Measurements from ENCODE around the gene UBA1.

DNA sequence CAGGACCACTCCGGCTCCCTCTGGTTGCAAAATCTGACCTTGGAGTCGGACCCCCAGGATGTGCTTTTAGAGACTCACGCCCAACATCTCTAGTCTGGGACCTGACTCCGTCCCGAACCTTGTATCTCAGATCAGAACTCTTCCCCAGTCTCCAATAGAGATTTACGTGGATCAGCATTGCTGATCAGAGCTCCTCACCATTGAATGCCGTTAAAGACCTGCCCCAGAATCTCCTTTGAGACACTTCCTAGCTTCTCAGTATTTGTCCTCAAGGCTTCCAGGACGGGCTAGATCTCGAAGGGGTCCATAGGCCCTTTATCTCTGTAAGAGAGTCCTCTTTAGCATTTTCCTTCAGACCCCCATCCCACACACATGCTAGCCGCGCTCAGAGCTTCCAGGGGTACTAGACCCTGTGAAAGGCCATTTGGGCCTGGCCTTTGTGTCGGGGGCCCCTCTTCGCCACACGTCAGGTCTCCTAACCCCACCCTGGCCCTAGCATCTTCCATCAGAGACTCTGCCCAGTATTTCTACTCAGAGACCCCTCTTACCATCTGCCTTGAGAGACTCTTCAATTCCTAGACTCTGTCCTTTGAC is 662 bp downstream of the UBA1 start:
- TF ChIP-seq POLR2A (IDR thresholded peaks at IDR 0.05; ENCODE audit: borderline replicate concordance, extremely low read depth, insufficient read depth, insufficient read length) (no peak), SRF (IDR thresholded peaks at IDR 0.05; ENCODE audit: low read depth) (no peak), ZNF274 (IDR thresholded peaks at IDR 0.05; ENCODE audit: low read depth, low read length) (no peak)
- TF ChIP-seq, protein P1, sequence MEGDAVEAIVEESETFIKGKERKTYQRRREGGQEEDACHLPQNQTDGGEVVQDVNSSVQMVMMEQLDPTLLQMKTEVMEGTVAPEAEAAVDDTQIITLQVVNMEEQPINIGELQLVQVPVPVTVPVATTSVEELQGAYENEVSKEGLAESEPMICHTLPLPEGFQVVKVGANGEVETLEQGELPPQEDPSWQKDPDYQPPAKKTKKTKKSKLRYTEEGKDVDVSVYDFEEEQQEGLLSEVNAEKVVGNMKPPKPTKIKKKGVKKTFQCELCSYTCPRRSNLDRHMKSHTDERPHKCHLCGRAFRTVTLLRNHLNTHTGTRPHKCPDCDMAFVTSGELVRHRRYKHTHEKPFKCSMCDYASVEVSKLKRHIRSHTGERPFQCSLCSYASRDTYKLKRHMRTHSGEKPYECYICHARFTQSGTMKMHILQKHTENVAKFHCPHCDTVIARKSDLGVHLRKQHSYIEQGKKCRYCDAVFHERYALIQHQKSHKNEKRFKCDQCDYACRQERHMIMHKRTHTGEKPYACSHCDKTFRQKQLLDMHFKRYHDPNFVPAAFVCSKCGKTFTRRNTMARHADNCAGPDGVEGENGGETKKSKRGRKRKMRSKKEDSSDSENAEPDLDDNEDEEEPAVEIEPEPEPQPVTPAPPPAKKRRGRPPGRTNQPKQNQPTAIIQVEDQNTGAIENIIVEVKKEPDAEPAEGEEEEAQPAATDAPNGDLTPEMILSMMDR (IDR thresholded peaks at IDR 0.05 in 2 of 3, conservative IDR thresholded peaks at IDR 0.05 in 1 of 3; ENCODE audit: borderline replicate concordance in 1 of 3, insufficient read depth in 1 of 3, low read depth in 2 of 3, low read length in 2 of 3), result no peak
